A673 (cell line): ENCODE results near the gene GPALPP1.

Source experiments
- CTCF ChIP-seq: fragments of 300-800, 200-600 bp; sonication (generic); conservative IDR thresholded peaks from 2 replicates; pipeline ENCODE4 v1.5.1; 2017; ENCODE audit warnings: low read depth, mild to moderate bottlenecking, antibody characterized with exemption, low read length, moderate library complexity, mixed read lengths
- EZH2 ChIP-seq: fragments of 200-600 bp; sonication (generic); IDR thresholded peaks from 2 replicates; pipeline ENCODE4 v1.6.1; 2017; ENCODE audit warnings: borderline replicate concordance, low read depth, mild to moderate bottlenecking, mixed read lengths, antibody characterized with exemption, low read length; ENCODE audit not compliant: poor library complexity, severe bottlenecking

- TF ChIP-seq CTCF (no peak), EZH2 (no peak)
These were observed 85.4 kb downstream of the GPALPP1 start for GRCh38 chr13:45074721-45075120.
